Measurements from ENCODE around the gene ASB8.
A peak's percentile ranks its signal among the peaks of the same experiment; 100 is the strongest.

Gene ASB8
- long read RNA-seq, donor 1, transcript ASB8-201 (4 exons, 2,615 nt), result major isoform, 7 of 11 reads
- long read RNA-seq, donor 1, partial matches to known transcripts, result 0 of 11 reads
- long read RNA-seq, donor 1, other reads (novel, unspliced or antisense), result 0 of 11 reads
- long read RNA-seq, donor 2, partial matches to known transcripts, result 0 of 7 reads
- long read RNA-seq, donor 2, other reads (novel, unspliced or antisense), result 0 of 7 reads
- long read RNA-seq, donor 3, transcript ASB8-205 (4 exons, 2,610 nt), result major isoform, 5 of 10 reads
- long read RNA-seq, donor 3, transcript ASB8-201 (4 exons, 2,615 nt), result major isoform, 5 of 10 reads
- long read RNA-seq, donor 3, partial matches to known transcripts, result 0 of 10 reads
- long read RNA-seq, donor 3, other reads (novel, unspliced or antisense), result 0 of 10 reads
- long read RNA-seq, donor 4, transcript ASB8-201 (4 exons, 2,615 nt), result major isoform, 10 of 12 reads
- long read RNA-seq, donor 4, partial matches to known transcripts, result 0 of 12 reads
- long read RNA-seq, donor 4, other reads (novel, unspliced or antisense), result 0 of 12 reads
- long read RNA-seq, donor 5, transcript ASB8-201 (4 exons, 2,615 nt), result major isoform, 13 of 16 reads
- long read RNA-seq, donor 5, partial matches to known transcripts, result 0 of 16 reads
- long read RNA-seq, donor 5, other reads (novel, unspliced or antisense), result 0 of 16 reads
- long read RNA-seq, donor 6, transcript ASB8-201 (4 exons, 2,615 nt), result major isoform, 6 of 7 reads
- long read RNA-seq, donor 6, partial matches to known transcripts, result 0 of 7 reads
- long read RNA-seq, donor 6, other reads (novel, unspliced or antisense), result 0 of 7 reads
- long read RNA-seq, donor 7, transcript ASB8-201 (4 exons, 2,615 nt), result major isoform, 16 of 21 reads
- long read RNA-seq, donor 7, partial matches to known transcripts, result 0 of 21 reads
- long read RNA-seq, donor 7, other reads (novel, unspliced or antisense), result 0 of 21 reads
- long read RNA-seq, donor 8, transcript ASB8-201 (4 exons, 2,615 nt), result major isoform, 8 of 13 reads
- long read RNA-seq, donor 8, partial matches to known transcripts, result 0 of 13 reads
- long read RNA-seq, donor 8, other reads (novel, unspliced or antisense), result 0 of 13 reads

DNA sequence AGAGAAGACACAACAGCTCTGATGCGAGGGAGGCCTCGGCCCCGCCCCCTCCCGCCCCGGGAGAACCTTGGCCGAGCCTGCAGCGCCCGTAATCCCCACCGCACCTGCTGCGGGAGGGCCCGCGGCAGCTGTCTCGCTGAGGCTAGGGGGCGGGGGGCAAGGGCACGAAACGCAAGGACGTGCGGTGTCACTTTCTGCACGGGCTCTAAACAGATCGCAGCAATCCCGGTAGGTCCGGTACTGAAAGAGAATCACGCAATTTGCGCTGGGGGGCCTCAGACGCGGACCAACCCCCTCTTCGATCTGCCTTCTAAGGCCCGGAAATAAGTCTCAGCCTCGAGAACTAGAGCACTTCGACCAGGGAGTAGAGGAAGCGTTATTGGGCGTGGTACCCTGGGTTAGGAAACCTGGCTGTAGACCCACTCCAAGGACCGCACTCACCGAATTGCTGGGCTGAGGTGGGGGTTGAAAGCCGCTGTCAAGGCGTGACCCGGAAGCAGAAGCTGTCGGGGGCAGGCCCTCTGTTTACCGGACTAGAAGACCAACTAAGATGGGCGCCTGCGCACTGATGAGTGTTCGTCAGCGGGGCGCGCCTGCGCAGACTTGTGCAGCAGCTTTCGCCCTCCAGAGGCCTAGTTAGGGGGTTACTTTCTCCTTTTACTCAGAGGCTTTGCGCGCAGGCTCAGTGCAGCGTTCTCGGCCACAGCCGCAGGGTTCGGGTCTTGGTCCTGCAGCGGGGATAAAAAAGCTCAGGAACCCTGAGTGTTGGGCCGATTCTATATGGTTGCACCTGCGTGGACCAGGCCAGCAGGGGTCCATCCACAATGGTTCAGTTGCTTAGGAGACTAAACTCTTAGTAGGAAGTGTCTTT is at the start of gene ASB8:
ASB8 (minus strand) TSS at position 498 of the 871 bp plus-strand sequence. CDS start 4,019 bp downstream, outside the sequence.
- DNase-seq, result peak; percentile 89

GRCh38 chr12:48203192-48203591 is 45.9 kb upstream of the ASB8 start, which contains the start of gene OR10AD1:
OR10AD1 (minus strand) TSS chr12:48203292; CDS start chr12:48203292, 0 bp downstream.
- no peak for DNase-seq

DNA sequence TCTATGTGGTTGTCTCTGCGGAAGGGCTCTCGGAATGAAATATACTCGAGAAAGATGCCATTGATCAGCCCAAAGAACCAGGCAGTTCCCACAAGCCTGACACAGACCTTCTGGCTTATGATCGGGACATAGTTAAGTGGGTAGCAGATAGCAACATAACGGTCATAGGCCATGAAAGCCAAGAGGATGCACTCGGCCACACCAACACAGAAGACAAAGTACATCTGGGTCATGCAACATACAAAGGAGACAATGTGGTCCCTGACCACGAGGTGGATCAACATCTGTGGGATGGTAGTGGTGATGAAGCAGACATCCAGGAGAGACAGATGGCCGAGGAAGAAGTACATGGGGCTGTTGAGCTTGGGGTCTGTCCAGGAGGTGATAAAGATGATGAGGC is 45.5 kb upstream of the ASB8 start:
- DNase-seq, result no peak

GRCh38 chr12:48201516-48201915 is 44.2 kb upstream of the ASB8 start:
- no peak for DNase-seq

GRCh38 chr12:48201091-48201490 is 43.8 kb upstream of the ASB8 start:
- DNase-seq, result no peak

DNA sequence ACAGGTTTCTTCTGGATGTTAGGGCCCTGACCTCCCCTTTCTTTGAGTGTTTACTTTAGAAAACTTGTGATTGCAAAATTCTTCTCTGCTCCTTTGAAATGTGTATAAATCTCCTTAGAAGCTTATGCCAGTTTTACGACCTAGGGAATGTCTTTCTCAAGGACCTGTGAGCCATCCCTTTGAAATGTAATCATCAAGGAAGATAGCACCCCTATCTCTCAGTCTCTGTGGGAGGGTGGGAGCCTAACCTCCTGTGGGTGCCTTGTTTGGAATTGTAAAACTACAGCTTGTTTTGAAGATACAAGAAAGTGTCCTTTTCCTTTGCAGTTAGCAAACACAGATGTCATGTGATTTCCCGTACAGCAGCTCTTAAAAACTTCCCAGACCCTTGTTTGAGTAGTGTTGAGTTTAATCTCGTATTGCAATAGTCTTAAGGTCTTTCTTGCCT is 42.5 kb upstream of the ASB8 start:
- peak; percentile 41 for DNase-seq

DNA sequence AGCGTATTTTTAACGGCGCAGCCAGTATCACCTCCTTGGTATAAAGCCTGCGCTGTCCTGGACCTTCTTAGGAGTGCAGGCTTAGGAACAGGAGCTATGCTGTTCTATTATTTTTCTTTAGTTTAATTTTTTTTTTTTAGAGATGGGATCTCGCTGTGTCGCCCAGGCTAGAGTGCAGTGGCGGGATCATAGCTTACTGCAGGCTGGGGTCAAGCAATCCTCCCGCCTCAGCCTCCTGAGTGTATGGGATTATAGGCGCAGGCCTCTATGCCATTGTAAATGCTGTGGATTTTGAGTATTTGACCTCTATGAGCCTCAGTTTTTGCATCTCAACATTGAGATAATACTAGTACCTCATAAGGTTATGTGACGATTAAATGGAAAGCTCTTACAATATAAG is 41.7 kb upstream of the ASB8 start:
- DNase-seq, result no peak

- DNase-seq, result no peak
These were observed 41.3 kb upstream of the ASB8 start for GRCh38 chr12:48198672-48198971.

DNA sequence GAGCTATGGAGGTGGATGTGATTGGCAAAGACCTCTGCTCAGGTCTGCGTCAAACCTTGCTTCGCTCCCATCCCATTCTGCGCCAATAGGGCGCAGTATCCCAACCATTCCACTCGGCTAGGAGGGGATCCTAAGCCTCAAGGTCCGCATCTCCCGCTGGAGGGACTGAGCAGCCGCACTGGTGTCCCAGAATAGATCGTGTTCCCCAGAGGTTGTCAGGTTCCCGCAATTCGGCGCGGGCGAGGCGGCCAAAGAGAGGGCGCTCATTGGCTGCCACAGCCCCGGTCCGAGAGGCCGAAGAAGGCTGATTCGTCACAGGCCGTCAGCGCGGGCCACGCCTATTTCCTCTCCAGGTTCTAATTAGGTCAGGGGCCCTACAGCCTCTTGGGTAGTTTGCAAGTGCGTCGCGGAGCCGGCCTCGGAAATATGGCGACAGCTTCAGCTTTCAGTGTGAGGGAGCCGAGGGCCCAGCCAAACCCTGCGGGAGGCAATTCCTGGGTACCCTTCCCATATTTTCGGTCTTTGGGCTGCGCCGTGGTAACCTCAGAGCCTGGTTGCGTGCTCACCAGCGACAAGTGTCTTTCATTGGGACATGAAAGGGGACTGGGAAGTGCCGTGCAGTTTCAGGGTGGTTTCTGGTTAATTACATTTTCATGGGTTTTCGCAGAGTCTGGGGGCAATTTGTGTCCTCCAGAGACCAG is 40.8 kb upstream of the ASB8 start:
- peak; percentile 93 for DNase-seq

- DNase-seq, result no peak
These were observed 40.2 kb upstream of the ASB8 start for GRCh38 chr12:48197549-48197970.

DNA sequence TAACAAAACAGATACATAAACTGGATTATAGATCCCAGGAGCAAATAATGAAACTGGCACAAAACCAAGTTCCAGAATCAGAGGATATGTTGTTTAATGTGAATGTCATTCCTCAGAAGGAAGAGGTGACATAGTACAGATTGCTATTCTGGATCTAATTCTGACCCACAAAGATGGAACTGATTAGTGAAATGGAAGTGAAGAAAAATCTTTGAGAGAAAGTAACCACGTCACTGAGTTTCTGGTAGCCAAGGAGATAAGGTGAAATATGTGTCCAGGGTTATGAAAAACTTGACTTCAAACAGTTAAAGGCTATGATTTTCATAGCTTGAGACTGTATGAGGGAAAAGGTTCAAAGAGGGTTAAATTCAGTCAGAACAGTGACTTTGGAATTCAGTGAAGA is 37.5 kb upstream of the ASB8 start:
- DNase-seq, result no peak

- DNase-seq, result no peak
These were observed 36.3 kb upstream of the ASB8 start for GRCh38 chr12:48193623-48194022.

DNA sequence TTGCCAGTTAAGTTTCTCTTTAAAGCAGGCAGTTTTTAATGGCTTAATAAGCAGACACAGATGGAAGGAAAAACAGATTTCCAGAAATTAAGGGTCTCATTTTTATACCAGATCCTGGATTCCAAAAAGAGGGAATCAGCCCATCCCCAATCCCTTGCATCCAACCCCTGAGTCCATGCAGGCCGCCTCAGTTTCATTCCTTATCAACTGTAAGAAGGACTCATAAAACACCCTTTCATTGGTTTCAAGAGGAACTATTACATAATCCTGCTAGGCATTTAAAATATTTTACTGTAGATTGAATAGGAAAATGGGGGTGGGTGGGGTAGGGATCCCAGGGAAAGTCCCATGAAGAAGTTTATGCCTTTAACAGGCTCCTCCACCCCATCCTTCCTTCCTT is 35.5 kb upstream of the ASB8 start:
- DNase-seq, result no peak

DNA sequence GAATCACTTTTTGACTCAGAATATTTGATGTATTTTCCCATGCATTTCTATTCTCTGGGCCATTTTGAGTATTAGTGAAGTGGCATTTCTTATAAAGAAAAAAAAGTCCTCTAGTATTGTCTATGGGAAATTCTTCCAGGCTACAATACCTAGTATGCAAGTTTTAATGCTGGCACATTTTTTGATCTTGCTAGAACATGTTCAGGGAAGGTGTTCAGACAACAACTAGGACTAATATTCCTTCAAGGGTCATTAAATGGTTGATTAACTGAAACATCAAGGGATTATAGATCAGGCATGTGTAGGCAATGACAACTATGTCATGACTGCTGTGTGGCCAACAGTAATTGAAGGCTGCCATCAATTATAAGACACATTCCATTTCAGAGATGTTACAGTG is 33.8 kb upstream of the ASB8 start:
- no peak for DNase-seq

GRCh38 chr12:48189331-48190125 is 32.2 kb upstream of the ASB8 start:
- peak; percentile 42 for DNase-seq

DNA sequence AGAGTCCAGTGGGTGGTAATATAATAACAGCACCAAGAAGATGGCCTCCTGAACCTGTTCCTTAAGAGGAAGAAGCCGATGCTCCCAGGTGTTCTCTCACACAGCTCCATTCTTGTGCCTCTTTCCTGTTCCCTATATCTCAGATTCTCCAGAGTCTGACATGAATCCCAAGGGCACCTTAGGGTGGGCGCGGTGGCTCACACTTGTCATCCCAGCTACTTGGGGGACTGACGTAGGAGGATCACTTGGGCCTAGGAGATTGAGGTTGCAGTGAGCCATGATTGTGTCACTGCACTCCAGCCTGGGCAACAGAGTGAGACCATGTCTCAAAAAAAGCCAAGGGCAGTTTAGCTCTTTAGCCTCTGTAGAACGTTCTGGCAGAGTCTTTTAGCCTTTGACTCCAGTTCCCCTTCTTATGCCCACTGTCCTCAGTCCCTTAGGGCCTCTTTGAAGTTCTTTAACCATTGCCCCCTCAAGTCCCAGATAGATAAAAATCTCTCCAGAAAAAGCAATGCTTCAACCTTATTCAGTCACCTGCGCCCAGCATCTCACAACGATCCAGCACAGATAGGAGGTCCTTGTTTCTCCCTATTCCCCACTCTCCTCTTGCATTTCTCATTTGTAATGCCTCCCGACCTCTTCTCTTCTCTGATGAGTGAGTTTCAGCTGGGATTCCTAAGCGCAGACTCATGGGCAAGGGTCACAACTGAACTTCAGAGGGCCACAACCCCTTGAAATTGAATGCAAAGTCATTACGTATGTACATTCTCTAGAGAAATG is 30.8 kb upstream of the ASB8 start:
- DNase-seq, result no peak

DNA sequence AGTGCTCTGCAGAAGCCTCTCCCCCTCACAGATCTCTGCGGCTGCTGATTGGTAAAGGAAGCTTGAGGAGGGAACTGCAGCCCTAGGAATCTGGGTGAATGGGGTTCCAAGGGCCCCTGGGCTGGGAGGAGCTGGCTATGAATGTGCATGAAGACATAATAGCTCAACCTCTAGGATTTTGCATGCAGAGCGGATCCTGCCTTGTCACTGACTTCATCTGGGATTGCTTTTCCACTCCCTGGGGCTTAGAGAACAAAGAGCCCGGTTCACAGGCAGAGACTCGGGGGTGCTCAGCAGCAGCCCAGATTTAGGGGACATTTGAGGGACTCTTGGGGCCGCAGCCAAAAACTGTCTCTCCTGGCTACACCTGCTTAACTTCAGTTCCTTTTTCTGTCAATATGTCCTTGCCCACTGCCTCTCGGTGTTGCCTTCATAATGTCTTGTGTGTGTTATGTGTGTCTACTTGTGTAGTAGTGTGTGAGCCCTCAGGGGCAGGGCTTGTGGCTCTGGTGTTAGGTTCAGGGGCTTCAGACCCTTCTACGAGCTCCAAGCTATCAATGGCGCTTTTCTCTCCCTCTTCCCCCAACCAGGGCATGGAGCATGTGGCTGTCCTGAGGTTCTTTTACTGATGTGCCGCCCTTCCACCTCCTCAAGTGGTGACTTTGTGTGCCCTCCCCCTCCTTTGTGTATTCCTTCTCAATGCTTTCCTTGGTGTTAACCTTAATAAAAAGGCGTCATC is 28.0 kb upstream of the ASB8 start:
- DNase-seq, result peak; percentile 13

- DNase-seq, result peak; percentile 47
These were observed 27.2 kb upstream of the ASB8 start for GRCh38 chr12:48184549-48184922.
